ENCODE data around the gene TMEM101. TPM values are rescaled to one million over a fixed set of nuclear protein-coding genes. Genes with fewer than 3 reads are reported as not detected.

Gene TMEM101
- total and polyA plus RNA-seq, 2 of the 13 experiments (the other 11 are each of a cell fraction or from before 2014, with no cell fraction given): 72.0 to 100 TPM

DNA sequence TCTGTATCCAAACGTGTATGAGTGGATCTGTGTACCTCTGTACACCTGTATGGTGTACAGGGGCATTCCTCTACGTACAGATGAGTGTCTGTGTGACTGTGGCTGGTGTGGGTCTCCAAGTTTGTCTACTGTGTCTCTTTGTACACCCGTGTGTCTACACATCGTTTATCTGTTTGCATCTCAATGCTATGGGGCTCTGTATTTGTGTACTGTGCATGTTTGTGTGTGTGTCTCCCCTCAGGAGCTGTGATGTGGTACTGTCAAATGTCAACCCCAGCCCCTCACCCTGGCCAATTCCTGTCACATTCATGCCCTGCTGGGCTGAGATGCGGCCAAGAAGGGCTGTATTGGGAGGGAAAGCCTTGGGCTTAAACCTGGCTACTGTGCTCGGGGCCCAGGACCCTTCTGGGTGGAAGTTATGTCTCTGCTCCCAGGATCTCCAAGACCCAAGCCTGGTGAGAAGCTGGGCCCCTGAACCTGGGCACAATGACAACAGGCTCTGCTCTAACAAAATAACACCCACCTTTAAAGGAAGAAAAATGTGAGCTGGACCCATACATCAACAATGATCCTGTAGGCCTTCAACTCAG is 13.8 kb downstream of the TMEM101 start (continued):
- TF ChIP-seq, protein P1, sequence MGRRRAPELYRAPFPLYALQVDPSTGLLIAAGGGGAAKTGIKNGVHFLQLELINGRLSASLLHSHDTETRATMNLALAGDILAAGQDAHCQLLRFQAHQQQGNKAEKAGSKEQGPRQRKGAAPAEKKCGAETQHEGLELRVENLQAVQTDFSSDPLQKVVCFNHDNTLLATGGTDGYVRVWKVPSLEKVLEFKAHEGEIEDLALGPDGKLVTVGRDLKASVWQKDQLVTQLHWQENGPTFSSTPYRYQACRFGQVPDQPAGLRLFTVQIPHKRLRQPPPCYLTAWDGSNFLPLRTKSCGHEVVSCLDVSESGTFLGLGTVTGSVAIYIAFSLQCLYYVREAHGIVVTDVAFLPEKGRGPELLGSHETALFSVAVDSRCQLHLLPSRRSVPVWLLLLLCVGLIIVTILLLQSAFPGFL (CRISPR knock-in tag; IDR thresholded peaks at IDR 0.05): no peak
- TF ChIP-seq NONO (IDR thresholded peaks at IDR 0.05) (no peak), NONO (CRISPR knock-in tag; conservative IDR thresholded peaks at IDR 0.05) (0 out of 2 replicates have a peak, but pooled peaks have one; percentile 16), SNAPC2 (CRISPR knock-in tag; IDR thresholded peaks at IDR 0.05) (no peak), ZFP82 (CRISPR knock-in tag; IDR thresholded peaks at IDR 0.05; ENCODE audit: borderline replicate concordance) (0 out of 2 replicates have a peak, but pooled peaks have one; percentile 37), AKAP8 (CRISPR knock-in tag; IDR thresholded peaks at IDR 0.05) (no peak), ZNF496 (CRISPR knock-in tag; IDR thresholded peaks at IDR 0.05; ENCODE audit: insufficient replicate concordance) (no peak), NFE2L1 (CRISPR knock-in tag; IDR thresholded peaks at IDR 0.05; ENCODE audit: borderline replicate concordance) (no peak), ZNF546 (CRISPR knock-in tag; conservative IDR thresholded peaks at IDR 0.05) (0 out of 2 replicates have a peak, but pooled peaks have one; percentile 49), ZNF136 (CRISPR knock-in tag; IDR thresholded peaks at IDR 0.05; ENCODE audit: low read depth) (no peak; the same call in 1 of the 2 replicates), ZNF343 (CRISPR knock-in tag; IDR thresholded peaks at IDR 0.05) (0 out of 2 replicates have a peak, but pooled peaks have one; percentile 46), ZNF776 (CRISPR knock-in tag; IDR thresholded peaks at IDR 0.05) (0 out of 2 replicates have a peak, but pooled peaks have one; percentile 5), MYNN (CRISPR knock-in tag; IDR thresholded peaks at IDR 0.05; ENCODE audit: low read depth) (no peak), NR3C1 (CRISPR knock-in tag; IDR thresholded peaks at IDR 0.05) (no peak), KLF12 (CRISPR knock-in tag; IDR thresholded peaks at IDR 0.05; ENCODE audit: borderline replicate concordance) (no peak), IRF2 (CRISPR knock-in tag; IDR thresholded peaks at IDR 0.05) (no peak)
- TF ChIP-seq, protein P2, sequence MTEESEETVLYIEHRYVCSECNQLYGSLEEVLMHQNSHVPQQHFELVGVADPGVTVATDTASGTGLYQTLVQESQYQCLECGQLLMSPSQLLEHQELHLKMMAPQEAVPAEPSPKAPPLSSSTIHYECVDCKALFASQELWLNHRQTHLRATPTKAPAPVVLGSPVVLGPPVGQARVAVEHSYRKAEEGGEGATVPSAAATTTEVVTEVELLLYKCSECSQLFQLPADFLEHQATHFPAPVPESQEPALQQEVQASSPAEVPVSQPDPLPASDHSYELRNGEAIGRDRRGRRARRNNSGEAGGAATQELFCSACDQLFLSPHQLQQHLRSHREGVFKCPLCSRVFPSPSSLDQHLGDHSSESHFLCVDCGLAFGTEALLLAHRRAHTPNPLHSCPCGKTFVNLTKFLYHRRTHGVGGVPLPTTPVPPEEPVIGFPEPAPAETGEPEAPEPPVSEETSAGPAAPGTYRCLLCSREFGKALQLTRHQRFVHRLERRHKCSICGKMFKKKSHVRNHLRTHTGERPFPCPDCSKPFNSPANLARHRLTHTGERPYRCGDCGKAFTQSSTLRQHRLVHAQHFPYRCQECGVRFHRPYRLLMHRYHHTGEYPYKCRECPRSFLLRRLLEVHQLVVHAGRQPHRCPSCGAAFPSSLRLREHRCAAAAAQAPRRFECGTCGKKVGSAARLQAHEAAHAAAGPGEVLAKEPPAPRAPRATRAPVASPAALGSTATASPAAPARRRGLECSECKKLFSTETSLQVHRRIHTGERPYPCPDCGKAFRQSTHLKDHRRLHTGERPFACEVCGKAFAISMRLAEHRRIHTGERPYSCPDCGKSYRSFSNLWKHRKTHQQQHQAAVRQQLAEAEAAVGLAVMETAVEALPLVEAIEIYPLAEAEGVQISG (CRISPR knock-in tag; IDR thresholded peaks at IDR 0.05): no peak
- TF ChIP-seq, protein P3, sequence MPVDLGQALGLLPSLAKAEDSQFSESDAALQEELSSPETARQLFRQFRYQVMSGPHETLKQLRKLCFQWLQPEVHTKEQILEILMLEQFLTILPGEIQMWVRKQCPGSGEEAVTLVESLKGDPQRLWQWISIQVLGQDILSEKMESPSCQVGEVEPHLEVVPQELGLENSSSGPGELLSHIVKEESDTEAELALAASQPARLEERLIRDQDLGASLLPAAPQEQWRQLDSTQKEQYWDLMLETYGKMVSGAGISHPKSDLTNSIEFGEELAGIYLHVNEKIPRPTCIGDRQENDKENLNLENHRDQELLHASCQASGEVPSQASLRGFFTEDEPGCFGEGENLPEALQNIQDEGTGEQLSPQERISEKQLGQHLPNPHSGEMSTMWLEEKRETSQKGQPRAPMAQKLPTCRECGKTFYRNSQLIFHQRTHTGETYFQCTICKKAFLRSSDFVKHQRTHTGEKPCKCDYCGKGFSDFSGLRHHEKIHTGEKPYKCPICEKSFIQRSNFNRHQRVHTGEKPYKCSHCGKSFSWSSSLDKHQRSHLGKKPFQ (CRISPR knock-in tag; IDR thresholded peaks at IDR 0.05; ENCODE audit: insufficient replicate concordance): peak; percentile 28
- TF ChIP-seq, protein P4, sequence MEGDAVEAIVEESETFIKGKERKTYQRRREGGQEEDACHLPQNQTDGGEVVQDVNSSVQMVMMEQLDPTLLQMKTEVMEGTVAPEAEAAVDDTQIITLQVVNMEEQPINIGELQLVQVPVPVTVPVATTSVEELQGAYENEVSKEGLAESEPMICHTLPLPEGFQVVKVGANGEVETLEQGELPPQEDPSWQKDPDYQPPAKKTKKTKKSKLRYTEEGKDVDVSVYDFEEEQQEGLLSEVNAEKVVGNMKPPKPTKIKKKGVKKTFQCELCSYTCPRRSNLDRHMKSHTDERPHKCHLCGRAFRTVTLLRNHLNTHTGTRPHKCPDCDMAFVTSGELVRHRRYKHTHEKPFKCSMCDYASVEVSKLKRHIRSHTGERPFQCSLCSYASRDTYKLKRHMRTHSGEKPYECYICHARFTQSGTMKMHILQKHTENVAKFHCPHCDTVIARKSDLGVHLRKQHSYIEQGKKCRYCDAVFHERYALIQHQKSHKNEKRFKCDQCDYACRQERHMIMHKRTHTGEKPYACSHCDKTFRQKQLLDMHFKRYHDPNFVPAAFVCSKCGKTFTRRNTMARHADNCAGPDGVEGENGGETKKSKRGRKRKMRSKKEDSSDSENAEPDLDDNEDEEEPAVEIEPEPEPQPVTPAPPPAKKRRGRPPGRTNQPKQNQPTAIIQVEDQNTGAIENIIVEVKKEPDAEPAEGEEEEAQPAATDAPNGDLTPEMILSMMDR (CRISPR knock-in tag; IDR thresholded peaks at IDR 0.05): 0 out of 2 replicates have a peak, but pooled peaks have one; percentile 1
- TF ChIP-seq, protein P5, sequence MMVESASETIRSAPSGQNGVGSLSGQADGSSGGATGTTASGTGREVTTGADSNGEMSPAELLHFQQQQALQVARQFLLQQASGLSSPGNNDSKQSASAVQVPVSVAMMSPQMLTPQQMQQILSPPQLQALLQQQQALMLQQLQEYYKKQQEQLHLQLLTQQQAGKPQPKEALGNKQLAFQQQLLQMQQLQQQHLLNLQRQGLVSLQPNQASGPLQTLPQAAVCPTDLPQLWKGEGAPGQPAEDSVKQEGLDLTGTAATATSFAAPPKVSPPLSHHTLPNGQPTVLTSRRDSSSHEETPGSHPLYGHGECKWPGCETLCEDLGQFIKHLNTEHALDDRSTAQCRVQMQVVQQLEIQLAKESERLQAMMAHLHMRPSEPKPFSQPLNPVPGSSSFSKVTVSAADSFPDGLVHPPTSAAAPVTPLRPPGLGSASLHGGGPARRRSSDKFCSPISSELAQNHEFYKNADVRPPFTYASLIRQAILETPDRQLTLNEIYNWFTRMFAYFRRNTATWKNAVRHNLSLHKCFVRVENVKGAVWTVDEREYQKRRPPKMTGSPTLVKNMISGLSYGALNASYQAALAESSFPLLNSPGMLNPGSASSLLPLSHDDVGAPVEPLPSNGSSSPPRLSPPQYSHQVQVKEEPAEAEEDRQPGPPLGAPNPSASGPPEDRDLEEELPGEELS (CRISPR knock-in tag; IDR thresholded peaks at IDR 0.05): no peak

Measured in HepG2 (cell line).